HG02610 (cell line): ENCODE results near the gene UBA1.

Experiments used
- ATAC-seq: cut with Tn5 transposase; IDR thresholded peaks from one replicate; pipeline ENCODE4 v1.9.1; 2021; ENCODE audit warnings: mild to moderate bottlenecking, moderate library complexity; ENCODE audit not compliant: unreplicated experiment

The UBA1 gene

DNA sequence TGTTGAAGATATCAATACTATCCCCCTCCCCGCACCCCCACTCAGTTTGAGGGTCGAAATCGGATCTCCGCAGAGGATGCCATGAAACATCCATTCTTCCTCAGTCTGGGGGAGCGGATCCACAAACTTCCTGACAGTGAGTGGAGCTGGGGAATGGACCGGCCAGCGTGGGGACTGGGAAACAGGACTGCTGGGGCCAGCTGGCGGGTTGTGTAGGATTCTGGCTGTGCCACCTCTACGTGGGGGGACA, 33.6 kb downstream of the UBA1 start:
- no peak for ATAC-seq

GRCh38 chrX:47228550-47229270, 35.1 kb downstream of the UBA1 start:
- no peak for ATAC-seq

GRCh38 chrX:47229427-47229826, 35.8 kb downstream of the UBA1 start:
- ATAC-seq = no peak

GRCh38 chrX:47230136-47230868, 36.7 kb downstream of the UBA1 start:
- ATAC-seq = no peak

DNA sequence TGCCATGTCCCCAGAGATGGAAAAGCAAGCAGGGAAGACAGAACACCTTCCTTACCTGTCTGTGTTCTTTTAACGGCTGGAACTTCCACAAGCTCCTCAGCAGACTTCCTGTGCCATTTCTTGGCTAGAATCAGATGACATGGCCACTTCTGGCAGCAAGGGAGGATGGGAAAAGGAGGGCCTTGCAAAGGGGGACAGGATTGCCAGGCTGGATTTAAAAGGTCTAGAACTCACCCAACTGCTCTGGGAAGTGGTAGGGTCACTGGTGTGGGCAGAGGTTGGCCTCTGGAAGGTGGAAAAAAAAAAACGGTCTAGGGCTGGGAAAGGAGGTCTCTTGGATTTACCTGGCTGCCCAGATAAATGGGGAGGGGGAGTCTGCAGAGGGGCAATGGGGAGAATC, 37.5 kb downstream of the UBA1 start:
- ATAC-seq = no peak

DNA sequence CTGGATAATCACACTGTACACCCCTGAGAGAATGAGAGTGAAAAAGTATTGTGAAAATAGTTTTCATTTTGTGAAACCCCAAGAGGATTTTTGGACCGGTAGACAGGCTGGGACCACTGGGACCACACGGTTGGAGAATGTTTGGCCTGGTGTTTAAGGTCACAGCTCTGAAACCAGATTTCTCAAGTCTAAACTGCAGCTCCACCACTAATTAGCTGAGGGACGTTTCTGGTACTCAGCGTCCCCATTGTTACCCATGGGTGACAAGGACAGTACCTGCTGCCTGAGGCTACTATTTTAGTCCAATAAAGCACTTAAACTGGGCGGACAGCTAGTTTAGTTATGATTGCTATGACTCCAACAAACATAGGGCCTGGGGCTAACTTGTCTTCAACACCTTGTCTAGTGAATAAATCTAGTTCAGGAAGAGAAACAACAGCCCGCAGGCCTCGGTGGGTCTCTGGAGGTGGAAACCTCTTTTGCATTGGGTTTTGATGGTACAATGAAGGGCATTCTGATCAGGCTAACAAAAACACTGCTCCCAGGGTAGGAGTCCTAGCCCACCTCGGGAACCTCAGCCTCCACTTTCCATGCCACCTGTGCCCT, 38.7 kb downstream of the UBA1 start:
- no peak for ATAC-seq

DNA sequence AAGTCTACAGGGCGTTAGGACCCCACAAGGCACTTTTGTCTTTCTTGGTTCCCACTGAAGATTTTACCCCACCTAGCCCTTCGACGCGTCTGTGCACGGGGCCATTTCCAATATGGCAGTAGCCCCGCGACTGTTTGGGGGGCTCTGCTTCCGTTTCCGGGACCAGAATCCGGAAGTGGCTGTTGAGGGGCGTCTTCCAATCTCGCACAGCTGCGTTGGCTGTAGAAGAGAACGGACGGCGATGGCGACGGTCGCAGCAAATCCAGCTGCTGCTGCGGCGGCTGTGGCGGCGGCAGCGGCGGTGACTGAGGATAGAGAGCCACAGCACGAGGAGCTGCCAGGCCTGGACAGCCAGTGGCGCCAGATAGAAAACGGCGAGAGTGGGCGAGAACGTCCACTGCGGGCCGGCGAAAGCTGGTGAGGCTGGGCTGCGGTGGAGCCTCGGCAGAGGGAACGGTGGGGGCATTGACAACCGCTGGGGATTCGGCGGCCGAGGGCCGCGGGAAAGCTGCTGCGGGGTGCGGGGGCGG, 39.2 kb downstream of the UBA1 start, which contains the start of gene USP11:
Gene USP11, plus strand, starts transcription at position 207 of the 530 bp plus-strand sequence. Its CDS starts 35 bp downstream, at position 242.
- peak; percentile 11 for ATAC-seq

DNA sequence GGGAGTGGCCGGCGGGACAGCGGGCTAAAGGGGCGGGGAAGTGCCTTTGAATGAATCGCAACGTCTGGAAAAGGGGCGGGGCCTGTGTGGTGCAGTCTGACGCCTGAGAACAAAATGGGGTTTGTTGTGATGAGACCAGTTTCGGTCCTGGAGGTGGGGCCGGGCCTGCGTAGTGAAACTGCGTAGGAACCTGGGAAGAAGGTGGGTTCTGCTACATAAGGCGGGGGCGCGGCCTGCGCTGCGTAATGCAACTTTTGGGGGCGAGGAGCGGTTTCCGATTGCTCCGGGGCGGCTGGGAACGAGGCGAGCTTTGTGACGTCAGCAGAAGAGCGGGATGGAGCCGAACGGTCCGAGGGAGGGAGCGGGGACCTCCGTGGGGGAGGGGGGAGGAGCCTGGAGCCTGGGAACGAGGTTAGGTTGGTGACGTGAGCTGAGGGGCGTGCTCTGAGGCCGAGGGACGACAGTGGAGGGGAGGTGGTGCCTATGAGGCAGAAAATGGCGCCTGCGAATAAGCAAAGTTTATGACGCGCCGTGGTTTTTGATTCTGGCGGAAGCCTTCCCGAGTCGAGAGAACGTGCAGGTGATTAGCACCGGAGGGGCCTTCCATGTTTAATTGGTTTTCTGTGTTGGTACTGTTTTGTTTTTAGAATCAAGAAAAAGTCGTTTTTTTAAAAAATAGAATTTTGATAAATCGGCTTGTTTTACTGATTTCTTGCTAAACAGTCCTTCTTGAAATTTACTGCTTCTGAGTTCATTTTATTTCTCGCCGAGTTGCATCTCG, 39.9 kb downstream of the UBA1 start:
- ATAC-seq = peak; percentile 85

DNA sequence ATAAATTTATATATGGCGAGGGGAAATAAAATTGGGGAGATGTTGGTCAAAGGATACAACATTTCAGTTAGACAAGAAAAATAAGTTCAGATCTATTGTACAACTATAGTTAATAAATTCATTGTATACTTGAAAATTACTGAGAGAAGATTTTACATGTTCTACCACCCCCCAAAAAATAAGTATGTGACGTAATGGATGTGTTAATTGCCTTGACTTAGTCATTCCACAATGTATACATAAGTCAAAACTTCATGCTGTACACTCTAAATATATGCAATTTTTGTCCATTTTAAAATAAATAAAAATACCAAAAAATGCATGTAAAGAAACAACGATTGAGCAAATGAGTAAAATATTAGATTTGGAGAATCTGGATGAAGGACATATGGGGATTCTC, 41.0 kb downstream of the UBA1 start:
- no peak for ATAC-seq

DNA sequence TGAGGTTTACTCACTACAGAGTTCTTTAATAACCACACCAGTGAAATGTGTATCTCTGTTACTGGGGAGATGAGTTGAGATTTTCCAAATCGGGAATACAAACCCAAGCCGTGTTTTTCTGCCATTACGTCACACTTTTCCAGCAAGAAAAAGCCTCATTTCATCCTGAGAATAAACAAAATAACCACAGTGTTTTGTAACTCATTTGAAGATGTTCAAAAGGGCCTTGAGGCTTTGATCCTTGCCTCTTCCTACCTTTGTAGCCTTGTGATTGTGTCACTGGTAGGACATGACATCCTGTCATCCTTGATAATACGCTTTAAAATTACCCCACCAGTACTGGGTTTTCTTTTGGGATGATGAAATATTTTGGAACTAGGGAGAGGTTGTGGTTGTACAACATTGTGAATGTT, 42.1 kb downstream of the UBA1 start:
- ATAC-seq = no peak

DNA sequence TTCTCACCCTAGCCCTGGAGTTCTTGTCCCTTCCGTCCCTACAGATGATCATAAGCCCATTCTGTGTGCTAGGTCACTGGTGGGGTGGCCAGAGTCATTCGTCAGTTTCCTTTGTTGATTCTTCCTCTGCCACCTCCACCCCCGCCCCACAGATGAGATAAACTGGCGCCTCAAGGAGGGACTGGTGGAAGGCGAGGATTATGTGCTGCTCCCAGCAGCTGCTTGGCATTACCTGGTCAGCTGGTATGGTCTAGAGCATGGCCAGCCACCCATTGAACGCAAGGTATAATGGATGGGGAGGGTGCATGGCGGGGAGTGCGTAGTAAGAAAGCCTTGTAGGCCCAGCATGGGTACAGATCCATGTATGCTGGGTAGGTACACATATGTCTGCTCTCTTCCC, 45.6 kb downstream of the UBA1 start:
- no peak for ATAC-seq

GRCh38 chrX:47239898-47240545, 46.4 kb downstream of the UBA1 start:
- no peak for ATAC-seq

- no peak for ATAC-seq
Observed at GRCh38 chrX:47240619-47241018, 47.0 kb downstream of the UBA1 start.

DNA sequence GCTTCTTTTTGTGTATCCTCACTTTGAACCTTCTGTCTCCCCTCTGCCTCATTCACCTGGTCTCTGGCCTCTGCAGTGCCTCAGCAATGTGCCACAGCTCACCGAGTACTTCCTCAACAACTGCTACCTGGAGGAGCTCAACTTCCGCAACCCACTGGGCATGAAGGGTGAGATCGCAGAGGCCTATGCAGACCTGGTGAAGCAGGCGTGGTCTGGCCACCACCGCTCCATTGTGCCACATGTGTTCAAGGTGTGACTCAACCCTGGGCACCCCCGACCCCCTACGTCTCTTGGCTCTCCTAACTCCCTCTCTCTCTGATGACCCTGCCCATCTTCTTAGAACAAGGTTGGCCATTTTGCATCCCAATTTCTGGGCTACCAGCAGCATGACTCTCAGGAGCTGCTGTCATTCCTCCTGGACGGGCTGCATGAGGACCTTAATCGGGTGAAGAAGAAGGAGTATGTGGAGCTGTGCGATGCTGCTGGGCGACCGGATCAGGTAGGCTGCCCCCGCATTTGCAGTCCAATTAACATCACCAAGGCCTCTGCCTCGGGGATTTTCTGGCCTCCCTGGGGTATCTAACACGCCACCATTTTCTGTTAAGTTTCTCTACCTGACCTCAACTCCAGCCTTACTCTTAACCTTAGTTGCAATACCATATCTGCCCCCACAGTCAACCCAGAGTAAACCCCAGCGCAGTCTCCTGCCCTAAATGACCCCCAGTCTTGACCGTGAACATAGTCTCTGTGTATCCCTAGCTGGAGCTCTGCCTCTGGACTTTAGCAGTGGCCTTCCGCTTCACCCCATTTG, 47.8 kb downstream of the UBA1 start:
- no peak for ATAC-seq

DNA sequence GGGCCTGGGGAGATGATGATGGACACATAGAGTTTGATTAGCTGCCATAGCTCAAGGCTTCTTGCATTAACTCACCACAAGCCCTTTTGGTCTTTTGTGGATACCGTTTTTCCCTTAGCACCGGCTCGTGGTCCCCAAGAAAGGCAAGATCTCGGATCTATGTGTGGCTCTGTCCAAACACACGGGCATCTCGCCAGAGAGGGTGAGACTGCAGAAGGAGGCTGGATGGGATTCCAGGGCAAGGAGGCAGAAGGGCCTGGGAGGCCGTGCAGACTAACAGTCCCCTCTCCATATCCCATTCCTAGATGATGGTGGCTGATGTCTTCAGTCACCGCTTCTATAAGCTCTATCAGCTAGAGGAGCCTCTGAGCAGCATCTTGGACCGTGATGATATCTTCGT, 48.7 kb downstream of the UBA1 start:
- ATAC-seq = no peak

DNA sequence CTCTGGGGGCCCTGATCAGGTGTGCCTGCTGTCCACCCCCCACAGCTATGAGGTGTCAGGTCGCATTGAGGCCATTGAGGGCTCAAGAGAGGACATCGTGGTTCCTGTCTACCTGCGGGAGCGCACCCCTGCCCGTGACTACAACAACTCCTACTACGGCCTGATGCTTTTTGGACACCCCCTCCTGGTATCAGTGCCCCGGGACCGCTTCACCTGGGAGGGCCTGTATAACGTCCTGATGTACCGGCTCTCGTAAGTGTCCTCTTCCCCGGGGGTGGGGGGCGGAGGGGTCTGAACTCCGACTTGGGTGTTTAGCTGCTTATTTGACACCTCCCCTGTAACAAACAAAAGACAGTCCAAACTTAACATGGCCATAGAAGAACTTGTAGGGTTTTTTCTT, 49.7 kb downstream of the UBA1 start:
- ATAC-seq = no peak

GRCh38 chrX:47244676-47245075, 51.0 kb downstream of the UBA1 start:
- ATAC-seq = no peak

GRCh38 chrX:47245156-47245555, 51.5 kb downstream of the UBA1 start:
- no peak for ATAC-seq

- ATAC-seq = no peak
Observed at GRCh38 chrX:47247206-47247998, 53.8 kb downstream of the UBA1 start.
